K562 (cell line): ENCODE data around the gene POU3F1. TPM values are rescaled to one million over a fixed set of nuclear protein-coding genes. Genes with fewer than 3 reads are reported as not detected.

Source experiments
- ATAC-seq: fragments of 200-7000 bp; cut with Tn5 transposase; 3 replicates; pipeline ENCODE4 v1.9.1; 2020; ENCODE audit warnings: moderate library complexity
- BruUV-seq: library from RNA; stranded (reverse); fragments of 400-500 nt; replicated peaks from 2 replicates; lab custom pipeline; 2021; lab: Mats Ljungman, UMichigan
- CTCF ChIA-PET: fragments of 300-600 bp; formaldehyde crosslinking; extraction: SDS; loops from one replicate; lab custom pipeline; 2021; ENCODE audit warnings: low intra/inter-chr PET ratio; lab: Yijun Ruan, JAX
- POLR2A ChIA-PET: fragments of 300-600, 350-650 bp; sonication (Branson Sonifier 250); formaldehyde crosslinking; extraction: SDS; loops from one replicate; lab custom pipeline; 2021; ENCODE audit warnings: antibody characterized with exemption, inconsistent platforms; lab: Yijun Ruan, JAX
- DNase-seq, 4 experiments: peaks; one replicate each; pipeline versions ENCODE4 v3.0.0 to v3.0.0-alpha.2; 2011 to 2018; ENCODE audit warnings: low spot score in 3 of 4, mixed read lengths in 3 of 4; ENCODE audit errors: extremely low read depth in 1 of 4
- FAIRE-seq: peaks from 2 replicates; lab custom pipeline; 2011; peaks lifted over from hg19 to GRCh38; lab: Jason Lieb, UNC
- H2AFZ ChIP-seq: 2 replicates; pipeline ENCODE4 v1.6.0; 2011; ENCODE audit warnings: low read depth, low read length, control low read depth, inconsistent platforms
- H3K27ac ChIP-seq: fragments of 200-600 bp; 3 replicates; pipeline ENCODE4 v1.8.0; 2011; ENCODE audit warnings: low read depth, mild to moderate bottlenecking, control low read depth, inconsistent platforms, low read length, moderate library complexity, mixed read lengths; ENCODE audit errors: extremely low read depth
- H3K27me3 ChIP-seq, 2 experiments: fragments of 300-600 bp in 1 of 2; 2 replicates in 1 of 2; 3 replicates in 1 of 2; pipeline versions ENCODE4 v1.6.0 to v1.8.0; 2011; ENCODE audit warnings: inconsistent platforms in 2 of 2, low read length in 2 of 2, mild to moderate bottlenecking in 1 of 2, mixed read lengths in 1 of 2, moderate library complexity in 1 of 2; ENCODE audit not compliant: control insufficient read depth in 2 of 2, insufficient read depth in 2 of 2
- H3K36me3 ChIP-seq: fragments of 300-600 bp; 3 replicates; pipeline ENCODE4 v1.8.0; 2011; ENCODE audit warnings: mild to moderate bottlenecking, low read length, inconsistent platforms; ENCODE audit not compliant: control insufficient read depth, insufficient read depth
- H3K4me1 ChIP-seq, 2 experiments: fragments of 200-600 bp in 1 of 2; replicated peaks in 1 of 2; 2 replicates in 1 of 2; 3 replicates in 1 of 2; pipeline versions ENCODE4 v1.5.1 to v1.8.0; 2011; ENCODE audit warnings: inconsistent platforms in 2 of 2, low read length in 2 of 2, mild to moderate bottlenecking in 1 of 2, mixed read lengths in 1 of 2, moderate library complexity in 1 of 2; ENCODE audit not compliant: control insufficient read depth in 2 of 2, insufficient read depth in 2 of 2
- H3K4me2 ChIP-seq: 2 replicates; pipeline ENCODE4 v1.6.1; 2011; ENCODE audit warnings: low read length, control low read depth, inconsistent platforms, mixed read lengths; ENCODE audit not compliant: insufficient read depth
- H3K4me3 ChIP-seq: fragments of 200-600 bp; sonication (generic), shearing (Covaris generic); 2 replicates; pipeline ENCODE4 v1.5.1; 2016; ENCODE audit warnings: control low read depth, inconsistent platforms
- H3K79me2 ChIP-seq: fragments of 200-600 bp; 3 replicates; pipeline ENCODE4 v1.8.0; 2011; ENCODE audit warnings: low read length, inconsistent platforms; ENCODE audit not compliant: control insufficient read depth, insufficient read depth
- H3K9ac ChIP-seq, 2 experiments: 2 replicates each; pipeline versions ENCODE4 v1.6.0 to v1.6.1; 2011; ENCODE audit warnings: low read depth in 2 of 2, low read length in 2 of 2, control low read depth in 1 of 2, inconsistent platforms in 1 of 2, mild to moderate bottlenecking in 1 of 2, mixed read lengths in 1 of 2; ENCODE audit not compliant: insufficient read depth in 1 of 2
- H3K9me1 ChIP-seq: one replicate; pipeline ENCODE4 v1.6.0; 2011; ENCODE audit warnings: inconsistent platforms, mild to moderate bottlenecking, low read length, moderate library complexity; ENCODE audit not compliant: control insufficient read depth, insufficient read depth
- H3K9me3 ChIP-seq: replicated peaks from 2 replicates; pipeline ENCODE4 v1.5.1; 2011; ENCODE audit warnings: low read depth, low read length, inconsistent platforms; ENCODE audit not compliant: control insufficient read depth, insufficient read depth
- H4K20me1 ChIP-seq: replicated peaks from 2 replicates; pipeline ENCODE4 v1.6.1; 2011; ENCODE audit warnings: low read length, inconsistent platforms, mixed read lengths; ENCODE audit not compliant: control insufficient read depth, insufficient read depth
- ARNT ChIP-seq, 2 experiments: fragments of 450-650 bp; IDR thresholded peaks; 2 replicates each; pipeline ENCODE4 v1.6.1; 2016; ENCODE audit warnings: mild to moderate bottlenecking in 1 of 2
- ETS2 ChIP-seq: IDR thresholded peaks from 2 replicates; pipeline ENCODE4 v1.6.1; 2016; ENCODE audit warnings: borderline replicate concordance, missing genetic modification characterization, mild to moderate bottlenecking, moderate library complexity, missing compliant biosample characterization; ENCODE audit not compliant: poor library complexity, severe bottlenecking
- HEY1 ChIP-seq: fragments of 250-450 bp; sonication (Bioruptor Pico); IDR thresholded peaks from 2 replicates; pipeline ENCODE4 v1.5.0; 2020; ENCODE audit warnings: mild to moderate bottlenecking, moderate library complexity, borderline replicate concordance
- IRF2 ChIP-seq: sonication (generic); formaldehyde crosslinking; IDR thresholded peaks from 2 replicates; pipeline ENCODE4 v1.8.1; 2022; ENCODE audit warnings: mild to moderate bottlenecking, missing genetic modification reagents
- NCOA2 ChIP-seq, 2 experiments: fragments of 450-650 bp; IDR thresholded peaks; 2 replicates each; pipeline ENCODE4 v1.6.1; 2018; ENCODE audit warnings: mild to moderate bottlenecking in 2 of 2, moderate library complexity in 1 of 2; ENCODE audit not compliant: partially characterized antibody in 2 of 2
- TBP ChIP-seq: optimal IDR thresholded peaks from 2 replicates; pipeline ENCODE3; 2011; ENCODE audit warnings: low read depth, low read length, improper control_type of control experiment
- ZFPM2 ChIP-seq: fragments of 250-450 bp; sonication (Bioruptor Pico); IDR thresholded peaks from 2 replicates; pipeline ENCODE4 v1.5.1; 2022; ENCODE audit warnings: mild to moderate bottlenecking
- ZNF3 ChIP-seq: fragments of 250-450 bp; sonication (Bioruptor Pico); IDR thresholded peaks from 2 replicates; pipeline ENCODE4 v1.5.0; 2021; ENCODE audit warnings: mild to moderate bottlenecking, moderate library complexity
- WGBS: fragments of 100-300 bp; shearing (Covaris generic); methylation state at CpG from one replicate; pipeline ENCODE4 v1.1.6; 2016; ENCODE audit warnings: low coverage, mixed read lengths; ENCODE audit not compliant: insufficient coverage; ENCODE audit errors: missing lambda C conversion rate; 5-methylcytosine and 5-hydroxymethylcytosine counted together
- in situ Hi-C: fragments of 300-500 bp; cut with MboI; formaldehyde crosslinking; loops from 4 replicates; pipeline ENCODE4 v1.15.0; 2018; ENCODE audit warnings: inconsistent platforms, mixed read lengths
- intact Hi-C: fragments of 100-400 bp; cut with micrococcal nuclease; formaldehyde crosslinking; loops from 2 replicates; pipeline ENCODE4 v1.14.2; 2022
- polyA plus RNA-seq, 8 experiments: library from polyadenylated mRNA; depleted of rRNA in 4 of 8; stranded (reverse) in 5 of 8; unstranded in 3 of 8; fragments of >200 nt; fragmentation: Nextera tagmentation in 2 of 8; fragmentation: Illumina TruSeq in 1 of 8; extraction: Ambion mirVana in 2 of 8; extraction: Trizol in 1 of 8; gene quantifications; 2 replicates each; pipeline versions ENCODE4 v1.2.1 to v1.2.3, GENCODE V29; 2011 to 2014; ENCODE audit warnings: inconsistent platforms in 1 of 8, missing spikeins in 1 of 8
- total RNA-seq, 7 experiments: library from RNA; depleted of rRNA in 6 of 7; stranded (reverse); fragments of >200 nt in 6 of 7; fragmentation: Illumina TruSeq in 2 of 7; extraction: Trizol in 2 of 7; gene quantifications; 2 replicates each; pipeline versions ENCODE4 v1.2.1 to v1.2.3, GENCODE V29; 2011 to 2021; ENCODE audit warnings: low replicate concordance in 1 of 7
- TF ChIP-seq, protein P1 (sequence below): sonication (generic); formaldehyde crosslinking; IDR thresholded peaks from 2 replicates; pipeline ENCODE4 v1.8.0; 2023; ENCODE audit warnings: mild to moderate bottlenecking, missing genetic modification reagents
- TF ChIP-seq, protein P2 (sequence below): fragments of 250-450 bp; sonication (Bioruptor Pico); IDR thresholded peaks from 2 replicates; pipeline ENCODE4 v1.5.0; 2021; ENCODE audit warnings: mild to moderate bottlenecking, borderline replicate concordance
- TF ChIP-seq, protein P3 (sequence below): fragments of 450-650 bp; formaldehyde crosslinking; IDR thresholded peaks from 2 replicates; pipeline ENCODE4 v1.4.0; 2020; ENCODE audit warnings: mild to moderate bottlenecking, moderate library complexity
- TF ChIP-seq, protein P4 (sequence below): fragments of 250-450 bp; sonication (Bioruptor Pico); IDR thresholded peaks from 2 replicates; pipeline ENCODE4 v1.5.0; 2021

Gene POU3F1
- total and polyA plus RNA-seq, 9 of the 15 experiments (the other 6 are each of a cell fraction or from before 2014, with no cell fraction given): 0.09 TPM; not detected in 8

DNA sequence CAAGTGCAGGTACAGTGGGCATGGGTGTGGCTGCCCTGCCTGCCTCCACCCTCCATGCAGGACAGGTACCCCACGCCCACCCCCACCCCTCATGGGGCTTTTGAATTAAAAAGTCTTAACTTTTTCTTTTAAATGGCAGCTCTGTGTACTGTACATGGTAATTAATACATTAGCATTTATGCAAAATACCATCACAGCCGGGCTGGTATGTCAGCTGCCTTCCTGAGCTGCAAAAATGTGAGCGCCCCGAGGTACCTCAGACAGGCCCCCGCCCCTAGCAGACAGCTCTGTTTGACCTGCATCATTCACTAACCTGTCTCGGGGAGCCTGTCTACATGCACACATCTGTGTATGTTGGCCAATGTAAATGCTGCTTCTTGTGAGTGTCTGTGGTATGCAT, 42.2 kb upstream of the POU3F1 start:
- Histone ChIP-seq H3K79me2 (no peaks in the 10 kb centered on the region), H3K9me3 (no peaks in the 10 kb centered on the region), H3K27me3 (peaks cover 34 to 68% of the 10 kb centered on the region in 2 experiments; a peak in 4 of 5 replicates), H3K4me1 (no peaks in the 10 kb centered on the region; a peak in 1 of 5 replicates), H3K36me3 (no peaks in the 10 kb centered on the region), H3K4me2 (no peak overlapping the region), H3K4me3 (no peak overlapping the region), H3K27ac (no peak overlapping the region), H3K9me1 (no peaks in the 10 kb centered on the region), H4K20me1 (peaks cover 11% of the 10 kb centered on the region; the same call in 1 of the 2 replicates), H2AFZ (no peak overlapping the region), H3K9ac (no peak overlapping the region)
- intact Hi-C loops (loop anchor here (5.0 kb wide), 1 partner anchor 51 kb away; no protein-coding TSS in a partner anchor), in situ Hi-C loops (no loop called here)
- BruUV-seq: no TSS peak
- WGBS: under 1% methylated on average over 6 of the region's 6 CpGs
- DNase-seq (no peak), ATAC-seq (no peak), FAIRE-seq (no peak)
- POLR2A ChIA-PET: interaction anchor here (0.7 kb wide), 1 partner anchor 1634 kb away, joined by 3 read pairs; no protein-coding TSS in a partner anchor
- CTCF ChIA-PET: no interaction called here
- TF ChIP-seq ZFPM2 (CRISPR knock-in tag) (no peak), ARNT (IDR thresholded peaks at IDR 0.05) (no peak), TBP (no peak), ZNF3 (CRISPR knock-in tag) (no peak), IRF2 (CRISPR knock-in tag) (no peak), ETS2 (tag) (no peak), NCOA2 (IDR thresholded peaks at IDR 0.05; ENCODE audit: partially characterized antibody in 2 of 2) (no peak), HEY1 (no peak)
- TF ChIP-seq, protein P1, sequence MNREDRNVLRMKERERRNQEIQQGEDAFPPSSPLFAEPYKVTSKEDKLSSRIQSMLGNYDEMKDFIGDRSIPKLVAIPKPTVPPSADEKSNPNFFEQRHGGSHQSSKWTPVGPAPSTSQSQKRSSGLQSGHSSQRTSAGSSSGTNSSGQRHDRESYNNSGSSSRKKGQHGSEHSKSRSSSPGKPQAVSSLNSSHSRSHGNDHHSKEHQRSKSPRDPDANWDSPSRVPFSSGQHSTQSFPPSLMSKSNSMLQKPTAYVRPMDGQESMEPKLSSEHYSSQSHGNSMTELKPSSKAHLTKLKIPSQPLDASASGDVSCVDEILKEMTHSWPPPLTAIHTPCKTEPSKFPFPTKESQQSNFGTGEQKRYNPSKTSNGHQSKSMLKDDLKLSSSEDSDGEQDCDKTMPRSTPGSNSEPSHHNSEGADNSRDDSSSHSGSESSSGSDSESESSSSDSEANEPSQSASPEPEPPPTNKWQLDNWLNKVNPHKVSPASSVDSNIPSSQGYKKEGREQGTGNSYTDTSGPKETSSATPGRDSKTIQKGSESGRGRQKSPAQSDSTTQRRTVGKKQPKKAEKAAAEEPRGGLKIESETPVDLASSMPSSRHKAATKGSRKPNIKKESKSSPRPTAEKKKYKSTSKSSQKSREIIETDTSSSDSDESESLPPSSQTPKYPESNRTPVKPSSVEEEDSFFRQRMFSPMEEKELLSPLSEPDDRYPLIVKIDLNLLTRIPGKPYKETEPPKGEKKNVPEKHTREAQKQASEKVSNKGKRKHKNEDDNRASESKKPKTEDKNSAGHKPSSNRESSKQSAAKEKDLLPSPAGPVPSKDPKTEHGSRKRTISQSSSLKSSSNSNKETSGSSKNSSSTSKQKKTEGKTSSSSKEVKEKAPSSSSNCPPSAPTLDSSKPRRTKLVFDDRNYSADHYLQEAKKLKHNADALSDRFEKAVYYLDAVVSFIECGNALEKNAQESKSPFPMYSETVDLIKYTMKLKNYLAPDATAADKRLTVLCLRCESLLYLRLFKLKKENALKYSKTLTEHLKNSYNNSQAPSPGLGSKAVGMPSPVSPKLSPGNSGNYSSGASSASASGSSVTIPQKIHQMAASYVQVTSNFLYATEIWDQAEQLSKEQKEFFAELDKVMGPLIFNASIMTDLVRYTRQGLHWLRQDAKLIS (CRISPR knock-in tag): no peak
- TF ChIP-seq, protein P2, sequence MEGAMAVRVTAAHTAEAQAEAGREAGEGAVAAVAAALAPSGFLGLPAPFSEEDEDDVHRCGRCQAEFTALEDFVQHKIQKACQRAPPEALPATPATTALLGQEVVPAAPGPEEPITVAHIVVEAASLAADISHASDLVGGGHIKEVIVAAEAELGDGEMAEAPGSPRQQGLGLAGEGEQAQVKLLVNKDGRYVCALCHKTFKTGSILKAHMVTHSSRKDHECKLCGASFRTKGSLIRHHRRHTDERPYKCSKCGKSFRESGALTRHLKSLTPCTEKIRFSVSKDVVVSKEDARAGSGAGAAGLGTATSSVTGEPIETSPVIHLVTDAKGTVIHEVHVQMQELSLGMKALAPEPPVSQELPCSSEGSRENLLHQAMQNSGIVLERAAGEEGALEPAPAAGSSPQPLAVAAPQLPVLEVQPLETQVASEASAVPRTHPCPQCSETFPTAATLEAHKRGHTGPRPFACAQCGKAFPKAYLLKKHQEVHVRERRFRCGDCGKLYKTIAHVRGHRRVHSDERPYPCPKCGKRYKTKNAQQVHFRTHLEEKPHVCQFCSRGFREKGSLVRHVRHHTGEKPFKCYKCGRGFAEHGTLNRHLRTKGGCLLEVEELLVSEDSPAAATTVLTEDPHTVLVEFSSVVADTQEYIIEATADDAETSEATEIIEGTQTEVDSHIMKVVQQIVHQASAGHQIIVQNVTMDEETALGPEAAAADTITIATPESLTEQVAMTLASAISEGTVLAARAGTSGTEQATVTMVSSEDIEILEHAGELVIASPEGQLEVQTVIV (CRISPR knock-in tag): no peak
- TF ChIP-seq, protein P3, sequence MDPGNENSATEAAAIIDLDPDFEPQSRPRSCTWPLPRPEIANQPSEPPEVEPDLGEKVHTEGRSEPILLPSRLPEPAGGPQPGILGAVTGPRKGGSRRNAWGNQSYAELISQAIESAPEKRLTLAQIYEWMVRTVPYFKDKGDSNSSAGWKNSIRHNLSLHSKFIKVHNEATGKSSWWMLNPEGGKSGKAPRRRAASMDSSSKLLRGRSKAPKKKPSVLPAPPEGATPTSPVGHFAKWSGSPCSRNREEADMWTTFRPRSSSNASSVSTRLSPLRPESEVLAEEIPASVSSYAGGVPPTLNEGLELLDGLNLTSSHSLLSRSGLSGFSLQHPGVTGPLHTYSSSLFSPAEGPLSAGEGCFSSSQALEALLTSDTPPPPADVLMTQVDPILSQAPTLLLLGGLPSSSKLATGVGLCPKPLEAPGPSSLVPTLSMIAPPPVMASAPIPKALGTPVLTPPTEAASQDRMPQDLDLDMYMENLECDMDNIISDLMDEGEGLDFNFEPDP (CRISPR knock-in tag): no peak
- TF ChIP-seq, protein P4, sequence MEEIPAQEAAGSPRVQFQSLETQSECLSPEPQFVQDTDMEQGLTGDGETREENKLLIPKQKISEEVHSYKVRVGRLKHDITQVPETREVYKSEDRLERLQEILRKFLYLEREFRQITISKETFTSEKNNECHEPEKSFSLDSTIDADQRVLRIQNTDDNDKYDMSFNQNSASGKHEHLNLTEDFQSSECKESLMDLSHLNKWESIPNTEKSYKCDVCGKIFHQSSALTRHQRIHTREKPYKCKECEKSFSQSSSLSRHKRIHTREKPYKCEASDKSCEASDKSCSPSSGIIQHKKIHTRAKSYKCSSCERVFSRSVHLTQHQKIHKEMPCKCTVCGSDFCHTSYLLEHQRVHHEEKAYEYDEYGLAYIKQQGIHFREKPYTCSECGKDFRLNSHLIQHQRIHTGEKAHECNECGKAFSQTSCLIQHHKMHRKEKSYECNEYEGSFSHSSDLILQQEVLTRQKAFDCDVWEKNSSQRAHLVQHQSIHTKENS: no peak
